Measurements from ENCODE around the gene OR51B4.
"Not testable (repeated sequence)": the region's sequence is repeated elsewhere in the genome, so short reads cannot be mapped to it uniquely, and the experiment has no call there.

Gene OR51B4

GRCh38 chr11:5269715-5270147 is 32.0 kb downstream of the OR51B4 start, which contains the start of gene HBE1:
Gene HBE1 (minus strand): TSS chr11:5269945. CDS start chr11:5269890, 55 bp downstream.
- DNase-seq: no peak

- DNase-seq: no peak
Measured at GRCh38 chr11:5267033-5267563, 34.6 kb downstream of the OR51B4 start.

DNA sequence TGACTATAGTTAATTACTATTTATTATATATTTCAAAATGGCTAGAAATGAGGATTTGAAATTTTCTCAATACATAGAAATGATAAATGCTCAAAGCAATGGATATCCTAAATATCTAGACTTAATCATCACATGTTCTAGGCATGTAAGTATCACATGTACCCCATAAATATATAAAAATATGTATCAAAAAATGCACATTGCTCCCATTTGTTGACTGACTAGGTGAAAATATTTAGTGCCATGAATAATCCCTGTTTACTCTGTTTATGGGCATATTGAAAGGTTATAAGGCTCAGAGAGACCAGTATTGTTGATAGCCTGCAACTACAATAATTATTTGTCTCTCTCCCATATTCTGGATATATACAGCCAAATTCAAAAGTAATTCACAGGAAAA is 35.1 kb downstream of the OR51B4 start:
- DNase-seq: no peak

DNA sequence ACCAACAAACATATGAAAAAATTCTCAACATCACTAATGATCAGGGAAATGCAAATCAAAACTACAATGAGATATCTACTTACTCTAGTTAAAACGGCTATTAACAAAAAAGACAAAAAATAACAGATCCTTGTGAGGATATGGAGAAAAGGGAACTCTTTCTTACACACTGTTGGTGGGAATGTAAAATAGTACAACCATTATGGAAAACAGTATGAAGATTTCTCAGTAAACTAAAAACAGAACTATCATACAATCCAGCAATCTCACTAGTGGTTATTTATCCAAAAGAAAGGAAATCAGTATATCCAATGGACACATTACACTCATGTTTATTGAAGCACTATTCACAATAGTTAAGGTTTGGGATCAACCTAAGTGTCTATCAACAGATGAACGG is 35.9 kb downstream of the OR51B4 start:
- no peak for DNase-seq

DNA sequence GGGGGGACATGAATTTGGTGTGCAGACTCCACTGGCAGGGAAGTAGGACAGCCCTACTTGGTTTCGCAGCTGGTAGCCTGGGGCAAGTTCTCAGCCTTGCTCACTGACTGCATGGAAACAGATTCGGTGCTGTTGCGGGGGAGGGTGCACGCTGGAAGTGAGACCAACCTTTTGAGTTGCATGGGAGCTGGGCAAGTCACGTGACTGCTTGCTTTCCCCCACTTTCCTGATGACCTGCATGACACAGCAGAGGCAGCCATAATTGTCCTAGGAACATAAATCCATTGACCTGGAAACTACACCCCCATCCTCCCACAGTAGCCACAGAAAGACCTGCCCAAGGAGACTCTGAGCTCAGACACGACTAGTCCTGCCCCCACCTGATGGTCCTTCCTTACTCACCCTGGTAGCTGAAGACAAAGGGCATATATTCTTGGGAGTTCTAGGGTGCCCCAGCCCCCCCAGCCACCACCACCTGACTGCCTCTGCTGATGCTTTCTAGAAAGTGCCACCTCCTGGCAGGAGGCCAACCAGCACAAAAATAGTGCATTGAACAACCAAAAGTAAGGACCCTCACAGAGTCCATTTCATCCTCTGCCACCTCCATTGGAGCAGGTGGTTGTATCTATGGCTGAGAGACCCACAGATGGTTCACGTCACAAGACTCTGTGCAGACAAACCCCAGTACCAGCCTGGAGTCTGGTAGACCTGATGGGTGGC is 43.0 kb downstream of the OR51B4 start:
- no peak for DNase-seq

DNA sequence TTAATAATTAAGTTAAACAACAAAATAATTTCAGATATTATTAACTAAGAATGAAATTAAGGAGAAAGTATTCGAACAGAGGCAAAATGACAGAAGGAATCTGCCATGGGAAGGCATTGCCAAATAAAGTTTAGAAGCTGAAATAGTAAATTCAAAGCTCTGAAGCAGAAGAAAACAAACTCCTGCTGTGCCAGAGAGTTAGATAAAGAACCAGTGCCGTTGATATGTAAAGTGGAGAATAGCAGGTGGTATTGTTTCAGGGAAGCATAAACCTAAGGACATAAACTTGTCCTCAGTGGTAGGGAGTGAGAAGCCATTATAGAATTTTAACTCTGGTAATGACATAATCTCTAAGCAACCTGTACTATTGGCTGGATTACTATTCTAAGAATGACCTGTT is 44.5 kb downstream of the OR51B4 start:
- no peak for DNase-seq

DNA sequence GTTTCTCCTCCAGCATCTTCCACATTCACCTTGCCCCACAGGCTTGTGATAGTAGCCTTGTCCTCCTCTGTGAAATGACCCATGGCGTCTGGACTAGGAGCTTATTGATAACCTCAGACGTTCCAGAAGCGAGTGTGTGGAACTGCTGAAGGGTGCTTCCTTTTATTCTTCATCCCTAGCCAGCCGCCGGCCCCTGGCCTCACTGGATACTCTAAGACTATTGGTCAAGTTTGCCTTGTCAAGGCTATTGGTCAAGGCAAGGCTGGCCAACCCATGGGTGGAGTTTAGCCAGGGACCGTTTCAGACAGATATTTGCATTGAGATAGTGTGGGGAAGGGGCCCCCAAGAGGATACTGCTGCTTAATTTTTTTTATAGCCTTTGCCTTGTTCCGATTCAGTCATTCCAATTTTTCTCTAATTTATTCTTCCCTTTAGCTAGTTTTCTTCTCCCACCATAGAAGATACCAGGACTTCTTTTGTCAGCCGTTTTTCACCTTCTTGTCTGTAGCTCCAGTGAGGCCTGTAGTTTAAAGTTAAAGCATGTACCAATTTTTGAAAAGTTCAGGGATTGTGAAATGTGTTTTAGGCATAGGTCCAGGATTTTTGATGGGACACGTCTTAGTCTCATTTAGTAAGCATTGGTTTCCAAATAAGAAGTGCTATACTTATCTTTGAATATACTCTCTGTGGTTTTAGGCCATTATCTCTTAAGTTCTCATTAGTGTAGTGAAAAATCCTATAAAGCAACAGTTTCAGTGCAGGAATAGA is 46.9 kb downstream of the OR51B4 start, which contains the start of gene HBG2:
Gene HBG2 (minus strand): TSS at position 136 of the 768 bp plus-strand sequence. CDS start 53 bp downstream, at position 83.
- DNase-seq: not testable (repeated sequence)

DNA sequence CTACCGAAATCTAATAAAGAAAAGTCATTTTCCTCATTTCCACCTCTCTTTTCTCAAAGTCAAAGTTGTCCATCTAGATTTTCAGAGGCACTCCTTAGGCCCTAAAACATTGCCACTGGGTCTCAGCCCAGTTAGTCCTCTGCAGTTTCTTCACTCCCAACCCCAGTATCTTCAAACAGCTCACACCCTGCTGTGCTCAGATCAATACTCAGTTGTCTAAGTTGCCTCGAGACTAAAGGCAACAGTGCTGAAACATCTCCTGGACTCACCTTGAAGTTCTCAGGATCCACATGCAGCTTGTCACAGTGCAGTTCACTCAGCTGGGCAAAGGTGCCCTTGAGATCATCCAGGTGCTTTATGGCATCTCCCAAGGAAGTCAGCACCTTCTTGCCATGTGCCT is 47.7 kb downstream of the OR51B4 start:
- not testable (repeated sequence) for DNase-seq

DNA sequence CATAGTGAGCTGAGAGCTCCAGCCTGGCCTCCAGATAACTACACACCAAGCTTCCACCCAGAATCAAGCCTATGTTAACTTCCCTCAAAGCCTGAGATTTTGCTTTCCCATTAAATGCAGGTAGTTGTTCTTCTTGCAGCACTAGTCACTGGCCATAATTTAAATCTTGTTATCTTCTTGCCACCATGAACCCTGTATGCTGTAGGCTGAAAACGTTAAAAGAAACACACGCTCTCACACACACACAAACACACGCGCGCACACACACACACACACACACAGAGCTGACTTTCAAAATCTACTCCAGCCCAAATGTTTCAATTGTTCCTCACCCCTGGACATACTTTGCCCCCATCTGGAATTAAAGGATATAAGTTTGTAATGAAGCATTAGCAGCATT is 48.3 kb downstream of the OR51B4 start:
- DNase-seq: not testable (repeated sequence)

- DNase-seq: no peak
Measured at GRCh38 chr11:5252919-5253265, 48.9 kb downstream of the OR51B4 start.

DNA sequence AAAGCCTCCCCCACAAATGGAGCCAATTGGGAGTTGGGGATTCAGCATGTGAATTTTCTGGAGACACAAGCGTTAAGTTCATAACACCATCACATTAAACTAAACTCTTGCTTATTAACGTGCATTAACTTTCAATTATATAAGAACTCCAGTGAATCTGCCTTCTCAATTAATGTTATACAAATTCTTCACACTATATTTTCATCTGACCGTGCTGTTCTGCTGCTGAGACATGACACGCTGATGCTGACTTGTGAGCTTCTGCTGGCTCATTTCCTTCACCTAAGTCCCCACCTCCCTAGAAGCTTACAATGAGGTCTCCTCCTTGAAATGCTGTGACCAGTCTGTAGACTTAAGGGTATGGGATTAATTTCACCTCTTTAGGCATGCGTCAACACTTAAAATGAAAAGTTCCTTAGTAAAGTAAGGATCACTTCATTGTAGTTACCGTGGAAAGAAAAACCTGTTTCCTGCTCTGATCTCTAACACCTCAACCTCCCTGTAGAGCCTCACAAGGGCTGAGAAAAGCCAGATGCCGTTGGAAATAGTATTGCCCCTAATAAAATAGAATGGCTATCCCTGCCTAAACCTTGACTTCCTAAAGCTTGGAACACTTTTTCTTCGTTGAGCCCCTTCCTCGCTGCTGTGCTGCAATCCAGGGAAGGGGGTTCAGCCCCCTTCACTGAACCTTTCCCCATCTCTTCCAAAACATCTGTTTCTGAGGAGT is 49.4 kb downstream of the OR51B4 start:
- DNase-seq: no peak

DNA sequence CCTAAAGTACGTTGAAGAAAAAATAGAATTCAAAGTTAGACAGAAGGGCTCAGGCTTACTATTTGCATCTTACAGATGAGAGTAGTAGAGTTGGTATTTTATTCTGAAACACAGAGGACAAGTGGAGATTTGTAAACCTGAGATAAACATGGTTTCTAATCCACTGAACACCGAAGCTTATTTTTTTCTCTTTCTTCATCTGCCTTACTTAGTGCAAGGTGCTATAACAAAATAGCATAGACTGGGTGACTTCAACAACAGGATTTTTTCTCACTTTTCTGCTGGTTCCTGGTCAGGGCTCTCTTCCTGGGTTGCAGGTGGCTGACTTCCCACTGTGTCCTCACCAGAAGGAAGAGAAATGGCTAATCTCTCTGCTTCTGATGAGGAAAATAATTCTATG is 50.0 kb downstream of the OR51B4 start:
- DNase-seq: no peak

All from effector CD4-positive, alpha-beta T cell (primary cell).